OCI-LY1 (cell line): ENCODE results near the gene ADAMTS14.

Experiments used
- H2AFZ ChIP-seq: fragments of 200-600 bp; sonication (generic), shearing (Covaris generic); 2 replicates; pipeline ENCODE4 v1.6.0; 2014; ENCODE audit warnings: antibody characterized with exemption, mild to moderate bottlenecking, low read length
- H3F3A ChIP-seq: fragments of 200-600 bp; sonication (generic), shearing (Covaris generic); 2 replicates; pipeline ENCODE4 v1.6.0; 2014; ENCODE audit warnings: mild to moderate bottlenecking, antibody characterized with exemption, low read length, moderate library complexity; ENCODE audit not compliant: insufficient read depth
- H3K27ac ChIP-seq: fragments of 200-600 bp; sonication (generic); 2 replicates; pipeline ENCODE4 v1.5.1; 2014; ENCODE audit warnings: low read length, mixed run types, mild to moderate bottlenecking, low read depth; ENCODE audit not compliant: poor library complexity, severe bottlenecking
- H3K27me3 ChIP-seq: fragments of 200-600 bp; sonication (generic); 2 replicates; pipeline ENCODE4 v1.6.0; 2014; ENCODE audit warnings: antibody characterized with exemption, mild to moderate bottlenecking, low read length, moderate library complexity; ENCODE audit not compliant: insufficient read depth
- H3K36me3 ChIP-seq: fragments of 200-600 bp; sonication (generic); 2 replicates; pipeline ENCODE4 v1.6.1; 2014; ENCODE audit warnings: mild to moderate bottlenecking, antibody characterized with exemption, low read length, moderate library complexity, mixed read lengths; ENCODE audit not compliant: insufficient read depth
- H3K4me1 ChIP-seq: fragments of 200-600 bp; sonication (generic); 2 replicates; pipeline ENCODE4 v1.5.1; 2014; ENCODE audit warnings: mild to moderate bottlenecking, low read length, moderate library complexity; ENCODE audit not compliant: insufficient read depth, severe bottlenecking
- H3K4me2 ChIP-seq: fragments of 200-600 bp; sonication (generic), shearing (Covaris generic); 2 replicates; pipeline ENCODE4 v1.6.1; 2014; ENCODE audit warnings: low read length
- H3K4me3 ChIP-seq: fragments of 200-600 bp; sonication (generic); 2 replicates; pipeline ENCODE4 v1.5.1; 2014; ENCODE audit warnings: low read length, low read depth, mild to moderate bottlenecking, mixed read lengths; ENCODE audit not compliant: poor library complexity, severe bottlenecking
- H3K79me2 ChIP-seq: fragments of 200-600 bp; shearing (Covaris generic); 2 replicates; pipeline ENCODE4 v1.6.1; 2016; ENCODE audit warnings: mixed run types, low read length, mixed read lengths; ENCODE audit not compliant: insufficient read depth
- H3K9ac ChIP-seq: fragments of 200-600 bp; sonication (generic), shearing (Covaris generic); 2 replicates; pipeline ENCODE4 v1.6.1; 2014; ENCODE audit warnings: mild to moderate bottlenecking, low read length, mixed read lengths
- H3K9me2 ChIP-seq: fragments of 200-600 bp; sonication (generic), shearing (Covaris generic); 2 replicates; pipeline ENCODE4 v1.6.1; 2014; ENCODE audit warnings: low read depth, mild to moderate bottlenecking, low read length, mixed read lengths
- H3K9me3 ChIP-seq: fragments of 200-600 bp; shearing (Covaris generic); 2 replicates; pipeline ENCODE4 v1.6.1; 2014; ENCODE audit warnings: low read length, mixed read lengths
- H4K20me1 ChIP-seq: fragments of 200-600 bp; sonication (generic), shearing (Covaris generic); 2 replicates; pipeline ENCODE4 v1.6.0; 2016; ENCODE audit warnings: mild to moderate bottlenecking, low read length; ENCODE audit not compliant: insufficient read depth
- CTCF ChIP-seq: fragments of 200-600 bp; sonication (generic), shearing (Covaris generic); IDR thresholded peaks from 2 replicates; pipeline ENCODE4 v1.5.1; 2017; ENCODE audit warnings: mild to moderate bottlenecking, antibody characterized with exemption, low read length, moderate library complexity, mixed read lengths
- EZH2 ChIP-seq: fragments of 200-600 bp; sonication (generic), shearing (Covaris generic); IDR thresholded peaks from 2 replicates; pipeline ENCODE4 v1.8.0; 2017; ENCODE audit warnings: borderline replicate concordance, mixed run types, mild to moderate bottlenecking, antibody characterized with exemption, low read length, moderate library complexity, mixed read lengths

Gene ADAMTS14

GRCh38 chr10:70759781-70760180, 87.5 kb downstream of the ADAMTS14 start:
- H3K27me3 ChIP-seq = no peaks in the 10 kb centered on the region; the same call in 1 of the 2 replicates
- H4K20me1 ChIP-seq = no peaks in the 10 kb centered on the region
- no peaks in the 10 kb centered on the region for H3F3A ChIP-seq
- TF ChIP-seq CTCF (no peak), EZH2 (no peak)
- H3K79me2 ChIP-seq = no peaks in the 10 kb centered on the region
- H3K9ac ChIP-seq = no peak overlapping the region
- no peak overlapping the region for H3K4me2 ChIP-seq
- H3K4me1 ChIP-seq = no peaks in the 10 kb centered on the region
- no peak overlapping the region for H2AFZ ChIP-seq
- no peaks in the 10 kb centered on the region for H3K9me3 ChIP-seq
- no peaks in the 10 kb centered on the region for H3K9me2 ChIP-seq
- H3K36me3 ChIP-seq = no peaks in the 10 kb centered on the region
- H3K4me3 ChIP-seq = no peak overlapping the region
- H3K27ac ChIP-seq = no peak overlapping the region

DNA sequence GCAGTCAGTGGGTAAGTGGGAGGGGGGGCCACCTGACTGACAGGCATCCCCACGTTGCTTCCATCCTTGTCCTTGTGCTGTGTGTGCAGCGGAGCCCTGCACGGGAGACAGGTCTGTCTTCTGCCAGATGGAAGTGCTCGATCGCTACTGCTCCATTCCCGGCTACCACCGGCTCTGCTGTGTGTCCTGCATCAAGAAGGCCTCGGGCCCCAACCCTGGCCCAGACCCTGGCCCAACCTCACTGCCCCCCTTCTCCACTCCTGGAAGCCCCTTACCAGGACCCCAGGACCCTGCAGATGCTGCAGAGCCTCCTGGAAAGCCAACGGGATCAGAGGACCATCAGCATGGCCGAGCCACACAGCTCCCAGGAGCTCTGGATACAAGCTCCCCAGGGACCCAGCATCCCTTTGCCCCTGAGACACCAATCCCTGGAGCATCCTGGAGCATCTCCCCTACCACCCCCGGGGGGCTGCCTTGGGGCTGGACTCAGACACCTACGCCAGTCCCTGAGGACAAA, 88.0 kb downstream of the ADAMTS14 start:
- Histone ChIP-seq H2AFZ (no peak overlapping the region), H3K27ac (no peak overlapping the region), H3K9me3 (peaks cover 2% of the 10 kb centered on the region; the same call in 1 of the 2 replicates), H3F3A (no peaks in the 10 kb centered on the region), H3K4me1 (no peaks in the 10 kb centered on the region), H3K79me2 (no peaks in the 10 kb centered on the region), H3K27me3 (peaks cover 3% of the 10 kb centered on the region; the same call in 1 of the 2 replicates), H4K20me1 (no peaks in the 10 kb centered on the region), H3K4me3 (no peak overlapping the region), H3K9me2 (no peaks in the 10 kb centered on the region), H3K9ac (no peak overlapping the region), H3K36me3 (no peaks in the 10 kb centered on the region), H3K4me2 (no peak overlapping the region)
- TF ChIP-seq EZH2 (no peak), CTCF (no peak)

DNA sequence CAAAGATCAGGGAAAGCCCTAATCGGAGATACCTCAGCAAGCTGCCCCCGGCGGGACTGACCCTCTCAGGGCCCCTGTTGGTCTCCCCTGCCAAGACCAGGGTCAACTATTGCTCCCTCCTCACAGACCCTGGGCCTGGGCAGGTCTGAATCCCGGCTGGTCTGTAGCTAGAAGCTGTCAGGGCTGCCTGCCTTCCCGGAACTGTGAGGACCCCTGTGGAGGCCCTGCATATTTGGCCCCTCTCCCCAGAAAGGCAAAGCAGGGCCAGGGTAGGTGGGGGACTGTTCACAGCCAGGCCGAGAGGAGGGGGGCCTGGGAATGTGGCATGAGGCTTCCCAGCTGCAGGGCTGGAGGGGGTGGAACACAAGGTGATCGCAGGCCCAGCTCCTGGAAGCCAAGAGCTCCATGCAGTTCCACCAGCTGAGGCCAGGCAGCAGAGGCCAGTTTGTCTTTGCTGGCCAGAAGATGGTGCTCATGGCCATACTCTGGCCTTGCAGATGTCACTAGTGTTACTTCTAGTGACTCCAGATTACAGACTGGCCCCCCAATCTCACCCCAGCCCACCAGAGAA, 88.8 kb downstream of the ADAMTS14 start:
- H3K4me2 ChIP-seq = no peak overlapping the region
- no peaks in the 10 kb centered on the region for H3K9me2 ChIP-seq
- H3K27ac ChIP-seq = no peak overlapping the region
- peaks cover 10% of the 10 kb centered on the region for H3K9me3 ChIP-seq
- no peaks in the 10 kb centered on the region for H3K79me2 ChIP-seq
- no peak overlapping the region for H3K9ac ChIP-seq
- no peak overlapping the region for H3K4me3 ChIP-seq
- no peak overlapping the region for H2AFZ ChIP-seq
- no peaks in the 10 kb centered on the region for H3K4me1 ChIP-seq
- TF ChIP-seq CTCF (no peak), EZH2 (no peak)
- H4K20me1 ChIP-seq = no peaks in the 10 kb centered on the region
- H3F3A ChIP-seq = no peaks in the 10 kb centered on the region
- H3K36me3 ChIP-seq = no peaks in the 10 kb centered on the region; the same call in 1 of the 2 replicates
- H3K27me3 ChIP-seq = peaks cover 3% of the 10 kb centered on the region; the same call in 1 of the 2 replicates
